HG03565 (cell line): Measurements from ENCODE around the gene ZDHHC11.
"Not testable (repeated sequence)": the region's sequence is repeated elsewhere in the genome, so short reads cannot be mapped to it uniquely, and the experiment has no call there.

Experiments used
- ATAC-seq: cut with Tn5 transposase; IDR thresholded peaks from one replicate; pipeline ENCODE4 v1.9.1; 2021; ENCODE audit warnings: mild to moderate bottlenecking, moderate library complexity; ENCODE audit not compliant: unreplicated experiment

ZDHHC11 gene

GRCh38 chr5:845676-846601 lies 4.8 kb downstream of the ZDHHC11 start:
- not testable (repeated sequence) for ATAC-seq

- ATAC-seq = not testable (repeated sequence)
Observed at GRCh38 chr5:845031-845675, 5.6 kb downstream of the ZDHHC11 start.

GRCh38 chr5:844426-844825 lies 6.4 kb downstream of the ZDHHC11 start:
- not testable (repeated sequence) for ATAC-seq

- not testable (repeated sequence) for ATAC-seq
Observed at GRCh38 chr5:843926-844325, 6.9 kb downstream of the ZDHHC11 start.

- not testable (repeated sequence) for ATAC-seq
Observed at GRCh38 chr5:843371-843770, 7.4 kb downstream of the ZDHHC11 start.

GRCh38 chr5:842402-843221 lies 8.2 kb downstream of the ZDHHC11 start:
- ATAC-seq = not testable (repeated sequence)

- not testable (repeated sequence) for ATAC-seq
Observed at GRCh38 chr5:841531-842401, 9.0 kb downstream of the ZDHHC11 start.

DNA sequence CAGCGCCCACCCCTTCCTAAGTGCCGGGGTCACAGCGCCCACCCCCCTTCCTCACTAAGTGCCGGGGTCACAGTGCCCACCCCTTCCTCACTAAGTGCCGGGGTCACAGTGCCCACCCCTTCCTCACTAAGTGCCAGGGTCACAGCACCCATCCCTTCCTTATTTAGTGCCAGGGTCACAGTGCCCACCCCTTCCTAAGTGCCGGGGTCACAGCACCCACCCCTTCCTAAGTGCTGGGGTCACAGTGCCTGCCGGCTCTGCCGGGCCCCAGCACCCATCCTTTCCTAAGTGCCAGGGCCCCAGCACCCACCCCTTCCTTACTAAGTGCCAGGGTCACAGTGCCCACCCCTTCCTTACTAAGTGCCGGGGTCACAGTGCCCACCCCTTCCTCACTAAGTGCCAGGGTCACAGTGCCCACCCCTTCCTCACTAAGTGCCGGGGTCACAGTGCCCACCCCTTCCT lies 9.8 kb downstream of the ZDHHC11 start:
- ATAC-seq = not testable (repeated sequence)

DNA sequence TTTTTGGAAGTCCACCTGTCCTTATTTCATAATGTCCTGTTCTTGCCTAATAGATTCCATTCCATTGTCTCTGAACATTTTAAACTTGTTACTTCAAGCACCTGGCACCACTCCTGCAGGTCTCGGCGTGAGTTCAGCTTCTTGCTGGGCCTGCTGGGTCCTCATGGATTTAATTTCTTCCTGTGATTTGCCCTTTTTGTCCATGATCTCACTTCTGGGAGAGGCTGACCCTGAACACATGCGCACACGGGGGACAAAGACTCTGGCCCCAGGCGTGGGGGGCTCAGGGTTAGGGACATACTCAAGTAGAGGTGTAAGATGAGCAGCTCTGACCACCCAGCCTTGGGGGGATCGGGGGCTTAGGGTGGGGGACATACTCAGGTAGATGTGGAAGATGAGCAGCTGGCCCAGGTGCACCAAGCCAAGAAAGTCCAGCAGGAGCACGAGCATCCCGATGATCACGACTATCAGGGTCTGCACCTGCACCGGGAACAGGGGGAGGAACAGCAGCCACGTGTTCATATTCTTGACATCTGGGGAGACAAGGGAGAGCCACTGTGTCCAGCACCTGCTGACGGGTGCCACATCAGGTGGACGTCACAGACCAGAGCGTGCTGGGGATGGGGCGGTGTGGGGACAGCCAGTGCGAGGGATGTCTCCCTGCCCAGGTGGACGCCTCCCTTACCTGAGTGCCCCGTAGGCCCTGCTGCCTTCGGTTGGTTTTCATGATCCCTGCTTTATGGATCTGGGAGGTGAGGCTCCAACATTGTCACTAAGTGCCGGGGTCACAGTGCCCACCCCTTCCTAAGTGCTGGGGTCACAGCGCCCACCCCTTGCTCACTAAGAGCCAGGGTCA lies 10.4 kb downstream of the ZDHHC11 start:
- ATAC-seq = not testable (repeated sequence)

DNA sequence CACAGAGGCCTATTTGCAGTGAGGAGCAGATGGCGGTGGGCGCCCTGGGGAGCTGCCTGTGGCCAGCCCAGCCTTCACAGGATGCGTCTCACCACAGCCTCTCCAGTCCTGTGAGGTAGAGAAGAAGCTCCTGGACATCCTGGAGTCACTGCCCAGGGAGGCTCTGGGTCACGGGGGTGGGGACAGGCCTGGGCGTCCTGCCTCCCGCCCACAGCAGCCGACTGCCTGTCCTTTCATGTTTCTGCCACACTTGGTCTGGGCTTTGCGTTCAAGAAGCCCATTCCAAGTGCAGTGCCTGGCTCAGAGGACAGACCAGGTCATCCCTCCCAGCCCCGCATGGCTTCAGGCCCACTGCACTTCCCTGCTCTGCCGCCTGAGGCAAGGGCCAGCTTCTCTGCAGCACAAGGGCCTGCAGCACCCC lies 12.3 kb downstream of the ZDHHC11 start:
- ATAC-seq = not testable (repeated sequence)

GRCh38 chr5:837621-838121 lies 13.1 kb downstream of the ZDHHC11 start:
- ATAC-seq = not testable (repeated sequence)

- ATAC-seq = not testable (repeated sequence)
Observed at GRCh38 chr5:835933-836612, 14.7 kb downstream of the ZDHHC11 start.

- not testable (repeated sequence) for ATAC-seq
Observed at GRCh38 chr5:834013-834412, 16.8 kb downstream of the ZDHHC11 start.

- ATAC-seq = not testable (repeated sequence)
Observed at GRCh38 chr5:828194-828593, 22.6 kb downstream of the ZDHHC11 start.

- not testable (repeated sequence) for ATAC-seq
Observed at GRCh38 chr5:825544-825943, 25.2 kb downstream of the ZDHHC11 start.

DNA sequence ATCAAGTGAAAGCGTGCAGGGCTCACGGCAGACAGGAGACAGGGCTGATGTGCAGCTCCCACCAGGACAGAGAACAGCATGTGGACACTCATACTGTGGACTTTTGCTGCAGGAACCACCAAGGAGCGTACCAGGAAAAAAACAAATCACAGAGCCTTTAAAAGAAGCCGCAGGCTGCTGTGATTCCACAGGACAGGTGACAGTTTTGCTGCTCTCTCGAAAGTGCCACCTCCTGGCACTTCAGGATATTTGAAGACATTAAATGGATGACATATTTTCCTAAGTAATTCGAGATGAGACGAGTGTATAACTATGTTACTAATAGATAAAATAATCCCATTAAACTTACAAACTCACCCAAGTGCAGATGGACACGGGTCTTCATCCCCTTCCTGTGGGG lies 29.3 kb downstream of the ZDHHC11 start:
- no peak for ATAC-seq

DNA sequence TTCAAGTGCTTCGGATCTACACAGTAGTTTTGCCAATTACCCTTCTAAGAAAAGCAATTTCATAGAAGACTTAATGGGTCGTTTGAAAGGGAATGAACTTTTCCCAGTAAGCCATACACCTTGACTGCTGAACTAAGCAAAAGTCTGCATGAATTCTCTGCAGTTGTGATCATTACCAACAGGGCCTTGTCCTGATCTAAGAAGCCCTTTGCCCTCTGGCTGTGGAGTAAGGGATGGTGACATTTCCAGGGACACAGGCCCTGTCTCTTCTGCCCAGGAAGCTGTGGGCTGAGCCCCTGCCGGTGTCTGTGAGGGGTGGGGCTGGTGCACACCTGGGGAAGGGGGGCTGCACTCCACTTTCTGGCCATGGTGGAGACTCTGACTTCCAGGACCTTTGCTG lies 30.5 kb downstream of the ZDHHC11 start:
- ATAC-seq = no peak

DNA sequence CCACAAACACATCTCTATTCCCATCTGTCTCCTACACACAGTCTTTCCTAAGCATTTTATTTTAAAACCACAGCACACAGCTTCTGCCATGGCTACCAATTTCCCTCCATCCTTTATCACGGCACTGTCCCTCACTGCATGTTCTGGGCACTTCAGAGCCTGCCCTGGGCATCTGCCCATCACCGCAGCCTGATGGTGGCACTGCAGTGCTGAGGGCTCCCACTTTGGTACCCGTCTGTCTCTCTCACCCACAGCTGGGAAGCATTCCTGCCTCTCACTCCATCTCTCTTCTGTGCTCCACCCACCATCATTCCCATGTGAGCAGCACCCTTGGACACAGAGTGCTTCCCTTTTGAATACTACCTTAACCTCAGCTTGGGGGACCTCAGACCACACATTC lies 31.7 kb downstream of the ZDHHC11 start:
- no peak for ATAC-seq
